GM19239 (cell line): ENCODE results near the gene DHRS7.
"Not testable (repeated sequence)": the region's sequence is repeated elsewhere in the genome, so short reads cannot be mapped to it uniquely, and the experiment has no call there.

ENCODE experiments used
- DNase-seq: peaks from one replicate; pipeline ENCODE4 v3.0.0; 2011; ENCODE audit warnings: low spot score; ENCODE audit not compliant: insufficient read length
- FAIRE-seq: peaks from 2 replicates; lab custom pipeline; 2011; peaks lifted over from hg19 to GRCh38; lab: Jason Lieb, UNC

Gene DHRS7

DNA sequence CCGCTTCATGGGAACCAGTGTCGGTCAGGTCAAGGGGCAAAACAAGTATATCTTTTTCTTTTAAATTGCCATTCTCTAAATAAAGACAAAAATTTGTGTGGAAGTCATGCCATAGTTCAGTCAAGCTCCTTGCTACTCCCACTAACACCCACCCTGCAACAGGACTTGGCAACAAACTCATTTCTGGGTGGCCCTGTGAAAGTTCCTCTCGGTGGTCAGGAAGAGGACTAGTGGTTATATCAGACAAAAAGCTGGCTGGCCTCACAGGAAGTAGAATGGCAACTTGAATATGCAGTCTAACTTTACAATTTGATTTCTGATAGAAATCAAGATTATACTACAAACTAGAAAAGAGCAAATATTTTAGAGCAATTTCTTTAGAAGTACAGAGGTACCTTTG lies 11.2 kb downstream of the DHRS7 start:
- FAIRE-seq, result no peak
- no peak for DNase-seq

DNA sequence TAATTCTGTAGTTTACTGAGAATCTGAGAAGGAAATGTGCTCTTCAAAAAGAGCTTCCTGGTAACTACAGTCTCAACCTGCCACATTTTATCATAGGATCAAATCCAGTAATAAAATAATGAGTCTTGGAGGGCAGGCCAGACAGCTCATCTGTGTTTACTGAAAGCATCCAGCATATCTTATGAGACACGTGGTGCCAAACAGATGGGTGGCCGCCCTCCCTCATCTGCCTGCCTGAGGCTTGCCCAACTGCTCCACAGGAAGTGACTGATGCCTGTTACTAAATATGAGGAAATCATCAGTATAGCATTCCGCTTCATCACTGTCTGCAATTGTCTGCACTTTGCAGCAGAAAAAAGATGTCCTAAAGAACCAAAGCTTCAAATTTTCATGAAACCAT lies 13.5 kb downstream of the DHRS7 start:
- FAIRE-seq (peak; percentile 83), DNase-seq (no peak)

DNA sequence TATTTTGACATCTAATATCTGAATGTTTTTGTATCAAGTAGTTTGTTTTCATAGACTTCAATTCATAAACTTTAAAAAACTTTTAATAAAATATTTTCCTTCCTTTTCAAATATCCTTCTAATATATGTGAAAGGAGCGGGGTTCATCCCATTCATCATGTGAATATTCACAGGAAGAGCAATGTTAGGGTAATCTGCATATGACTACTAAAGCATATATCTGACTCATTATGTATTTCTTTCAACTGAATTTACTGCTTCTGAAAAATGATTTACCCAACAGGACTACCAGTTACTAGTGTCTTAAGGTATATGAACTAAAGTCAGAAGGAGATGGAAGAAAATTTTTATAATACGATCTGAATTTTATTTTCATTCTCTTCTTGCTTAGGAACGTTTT lies 30.5 kb downstream of the DHRS7 start:
- DNase-seq (no peak), FAIRE-seq (no peak)

DNA sequence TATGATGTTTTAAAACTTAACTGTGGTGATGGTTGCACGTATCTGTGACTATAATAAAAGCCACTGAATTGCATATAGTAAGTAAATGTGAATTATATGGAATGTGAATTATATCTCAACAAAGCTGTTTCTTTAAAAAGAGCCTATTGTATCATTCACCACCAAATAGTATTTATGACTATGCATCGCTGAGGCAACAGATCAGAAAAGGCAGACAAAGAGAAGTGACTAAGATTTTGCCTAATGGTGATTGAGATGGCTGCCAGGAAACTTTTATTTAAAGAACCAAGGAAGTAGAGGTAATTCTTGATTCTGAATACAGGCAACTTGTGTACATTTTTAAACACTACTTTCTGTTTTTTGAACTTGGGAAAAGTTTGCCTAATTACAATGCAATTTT lies 31.7 kb downstream of the DHRS7 start:
- DNase-seq, result no peak
- no peak for FAIRE-seq

DNA sequence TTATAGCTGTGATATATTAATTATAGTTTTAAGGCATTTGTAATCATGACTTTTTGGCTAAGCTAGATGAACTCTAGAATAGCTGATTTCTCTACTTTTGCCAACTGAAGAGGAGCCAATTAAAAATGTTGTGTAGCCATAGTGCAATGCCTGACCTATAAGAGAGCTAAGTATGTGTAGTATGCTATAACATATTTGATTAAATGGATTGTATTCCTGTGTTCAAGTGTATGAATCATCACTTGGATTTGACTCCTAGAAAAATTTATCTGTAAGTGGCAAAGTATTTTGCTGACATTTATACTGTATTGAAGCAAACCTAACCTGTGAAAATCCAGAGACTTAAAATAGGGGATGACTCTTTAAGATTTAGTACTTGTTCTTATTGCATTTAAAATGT lies 39.3 kb downstream of the DHRS7 start:
- FAIRE-seq, result peak; percentile 11
- no peak for DNase-seq

DNA sequence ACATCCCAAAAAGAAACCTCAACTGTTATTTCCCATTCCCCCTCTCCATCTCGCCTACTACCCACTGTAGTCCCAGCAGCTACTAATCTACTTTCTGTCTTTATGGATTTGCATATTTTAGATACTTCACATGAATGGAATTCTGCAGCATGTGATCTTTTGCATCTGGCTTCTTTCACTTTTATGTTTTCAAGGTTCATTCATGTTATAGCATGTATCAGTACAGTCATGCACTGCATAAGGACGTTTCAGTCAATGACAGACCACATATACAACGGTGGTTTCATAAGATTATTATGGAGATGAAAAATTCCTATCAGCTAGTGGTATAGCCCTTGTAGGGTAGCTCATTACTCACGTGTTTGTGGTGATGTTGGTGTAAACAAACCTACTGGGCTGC lies 49.0 kb downstream of the DHRS7 start:
- no peak for DNase-seq
- peak; percentile 11 for FAIRE-seq

DNA sequence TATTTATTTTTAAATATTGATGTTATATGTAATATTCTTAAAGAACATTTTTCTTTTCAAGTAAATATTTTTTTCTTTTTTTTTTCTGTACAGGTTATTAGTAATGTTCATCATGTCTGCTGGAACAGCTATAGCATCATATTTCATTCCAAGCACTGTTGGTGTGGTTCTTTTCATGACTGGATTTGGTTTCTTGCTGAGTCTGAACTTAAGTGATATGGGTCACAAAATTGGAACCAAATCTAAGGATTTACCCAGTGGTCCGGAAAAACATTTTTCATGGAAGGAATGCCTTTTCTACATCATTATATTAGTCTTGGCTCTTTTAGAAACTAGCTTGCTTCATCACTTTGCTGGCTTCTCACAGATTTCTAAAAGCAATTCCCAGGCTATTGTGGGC lies 50.3 kb downstream of the DHRS7 start:
- DNase-seq, result no peak
- FAIRE-seq, result no peak

DNA sequence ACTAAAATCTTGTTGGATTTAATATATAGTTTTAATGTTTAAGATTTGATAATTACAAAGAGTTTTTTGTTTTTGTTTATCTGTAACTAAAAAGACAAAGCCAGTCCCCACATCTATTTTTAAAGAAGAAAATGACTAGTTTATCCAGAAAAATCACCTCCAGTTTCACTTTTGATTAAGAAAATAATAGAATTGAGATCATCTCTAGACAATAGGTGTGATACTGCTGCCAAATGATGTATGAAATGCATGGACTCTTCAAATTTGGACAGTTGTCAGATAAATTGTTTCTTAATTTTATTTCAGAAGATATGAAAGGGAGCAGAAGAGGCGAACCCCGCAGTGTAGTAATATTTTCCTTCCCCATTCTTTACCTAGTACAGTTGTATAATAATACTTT lies 53.5 kb downstream of the DHRS7 start:
- DNase-seq (no peak), FAIRE-seq (no peak)

DNA sequence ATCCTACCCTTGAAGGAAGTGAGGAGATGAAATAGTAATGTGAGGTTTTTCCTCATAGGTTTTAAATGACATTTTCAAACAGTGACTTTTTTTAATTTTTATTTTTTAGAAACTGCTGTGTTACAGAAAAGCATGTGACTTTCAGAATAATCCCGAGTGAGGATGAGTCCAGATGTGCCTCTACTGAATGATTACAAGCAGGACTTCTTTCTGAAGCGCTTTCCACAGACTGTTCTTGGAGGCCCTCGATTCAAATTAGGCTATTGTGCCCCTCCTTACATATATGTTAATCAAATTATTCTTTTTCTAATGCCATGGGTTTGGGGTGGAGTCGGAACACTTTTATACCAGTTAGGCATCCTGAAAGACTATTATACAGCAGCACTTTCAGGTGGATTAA lies 57.7 kb downstream of the DHRS7 start:
- DNase-seq (no peak), FAIRE-seq (no peak)

DNA sequence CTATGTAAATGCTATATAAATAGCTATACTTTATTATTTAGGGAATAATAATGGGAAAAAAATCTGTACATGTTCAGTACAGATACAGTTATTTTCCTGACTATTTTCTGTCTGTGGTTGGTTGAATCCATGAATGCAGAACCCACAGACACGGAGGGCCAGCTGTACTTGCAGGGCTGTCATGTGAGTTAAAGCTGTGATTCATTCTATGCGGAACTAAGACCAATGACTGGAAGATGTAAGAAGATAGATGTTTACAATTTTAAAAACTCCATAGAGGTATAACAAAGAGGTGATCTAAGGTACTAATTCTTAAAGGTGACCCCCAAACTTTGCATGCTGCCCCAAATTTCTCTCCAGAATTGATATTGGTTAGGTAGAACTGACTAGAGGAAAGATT lies 58.9 kb downstream of the DHRS7 start:
- no peak for FAIRE-seq
- no peak for DNase-seq

DNA sequence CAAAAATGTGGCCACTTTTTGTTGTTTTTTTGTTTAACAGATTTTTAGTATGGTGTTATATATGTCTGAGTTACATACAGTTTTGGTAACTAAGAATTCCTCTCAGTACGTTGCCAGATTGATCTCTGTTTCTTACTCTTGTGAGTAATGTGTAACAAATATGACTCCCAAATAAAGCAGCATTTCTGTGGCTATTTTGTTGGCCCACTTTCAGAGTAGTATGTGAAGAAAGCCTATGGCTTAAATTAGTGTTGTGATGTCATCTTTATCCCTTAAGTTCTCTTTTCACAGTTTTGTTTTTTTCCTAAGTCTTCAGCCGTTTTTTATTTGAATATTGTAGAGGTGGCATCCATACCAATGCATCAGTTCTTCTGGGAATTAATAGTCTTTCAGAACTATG lies 62.8 kb downstream of the DHRS7 start:
- FAIRE-seq, result no peak
- DNase-seq, result no peak

DNA sequence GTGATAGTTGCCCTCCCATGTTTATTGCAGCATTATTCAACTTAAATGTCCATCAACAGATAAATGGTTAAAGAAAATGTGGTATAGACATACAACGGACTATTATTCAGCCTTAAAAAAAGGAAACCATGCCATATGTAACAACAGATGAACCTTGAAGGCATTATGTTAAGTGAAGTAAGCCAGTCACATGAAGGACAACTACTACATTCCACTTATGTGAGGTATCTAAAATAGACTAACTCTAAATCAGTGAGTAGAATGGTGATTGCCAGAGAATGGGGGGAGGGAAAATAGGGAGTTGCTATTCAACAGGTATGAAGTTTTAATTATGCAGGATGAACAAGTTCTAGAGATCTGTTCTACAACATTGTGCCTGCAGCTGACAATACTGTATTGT lies 63.4 kb downstream of the DHRS7 start:
- FAIRE-seq, result peak; percentile 31
- DNase-seq, result no peak

DNA sequence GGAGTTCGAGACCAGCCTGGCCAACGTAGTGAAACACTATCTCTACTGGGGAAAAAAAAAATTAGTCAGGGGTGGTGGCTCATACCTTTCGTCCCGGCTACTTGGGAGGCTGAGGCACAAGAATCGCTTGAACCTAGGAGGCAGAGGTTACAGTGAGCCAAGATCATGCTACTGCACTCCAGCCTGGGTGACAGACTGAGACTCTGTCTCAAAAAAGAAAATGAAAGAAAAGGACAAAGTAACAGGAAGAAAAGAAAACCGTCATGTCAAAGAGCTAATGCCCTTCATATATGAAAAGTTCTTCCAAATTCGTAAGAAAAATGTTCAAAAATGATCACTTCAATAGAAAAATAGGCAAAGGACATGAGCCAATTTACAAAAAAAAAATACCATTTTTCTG lies 65.3 kb downstream of the DHRS7 start:
- not testable (repeated sequence) for DNase-seq, FAIRE-seq

DNA sequence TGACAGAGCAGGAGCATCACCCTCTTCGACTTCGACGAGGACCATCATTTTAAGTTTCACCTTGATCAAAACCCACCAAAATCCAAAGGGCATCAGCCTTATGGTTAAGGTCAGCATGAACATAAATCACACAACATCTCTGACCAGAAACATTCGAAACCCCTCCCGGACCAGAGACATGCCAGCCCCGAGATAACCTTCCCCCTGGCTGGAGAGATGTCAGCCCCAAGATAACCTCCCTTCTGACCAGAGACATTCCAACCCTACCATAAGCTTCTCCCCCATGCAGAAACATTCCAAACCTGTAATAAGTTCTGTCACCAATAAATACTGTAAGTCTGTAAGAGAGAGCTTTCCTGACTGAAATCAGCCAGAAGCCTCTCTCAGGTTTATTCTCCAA lies 67.2 kb downstream of the DHRS7 start:
- FAIRE-seq (peak; percentile 47), DNase-seq (no peak)

DNA sequence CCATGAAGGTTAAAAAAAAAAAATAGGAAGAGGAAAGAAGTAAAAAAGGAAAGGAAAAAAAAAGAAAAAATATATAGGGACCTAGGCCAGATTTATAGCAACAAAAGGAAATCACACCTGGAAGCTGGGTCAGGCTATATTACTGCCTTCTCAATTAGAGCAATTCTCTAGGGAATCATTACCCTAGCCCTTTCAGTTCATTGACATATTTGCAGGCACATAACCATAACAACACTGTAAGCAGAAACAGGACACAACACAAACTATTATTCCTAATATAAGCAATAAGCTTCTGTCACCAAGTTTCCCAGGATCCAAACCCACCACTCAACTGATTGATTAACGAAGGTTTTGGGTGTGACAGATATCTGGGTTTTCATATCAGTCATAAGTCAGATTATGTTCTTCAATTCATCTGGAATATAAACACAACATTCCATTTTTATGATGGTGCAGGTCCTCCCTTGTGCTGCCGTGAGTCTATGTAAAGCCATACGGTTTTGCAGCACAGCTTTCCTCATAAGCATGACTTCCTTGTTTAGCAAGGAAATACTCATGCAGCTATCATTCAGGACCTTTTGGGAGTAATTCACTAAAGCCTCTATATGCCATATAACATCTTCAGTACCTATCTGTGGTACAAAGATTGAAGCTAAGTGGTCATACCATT lies 69.3 kb downstream of the DHRS7 start:
- no peak for DNase-seq

DNA sequence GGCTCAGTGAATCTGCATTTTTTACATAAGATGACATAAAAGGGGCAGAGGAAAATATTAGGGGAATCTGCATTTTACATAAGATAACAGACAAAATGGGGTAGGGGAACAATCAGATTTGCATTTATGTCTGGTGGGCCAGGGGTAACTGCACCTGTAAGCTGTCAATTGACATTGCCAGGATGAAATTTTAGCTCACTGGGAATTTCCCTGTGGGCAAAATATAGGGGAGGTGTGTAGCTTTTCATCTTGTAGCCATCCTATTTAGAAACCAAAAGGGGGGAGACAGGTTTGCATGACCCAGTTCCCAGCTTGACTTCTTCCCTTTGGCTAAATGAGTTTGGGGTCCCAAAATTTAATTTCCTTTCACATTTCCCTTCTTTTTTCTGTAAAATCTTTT lies 70.0 kb downstream of the DHRS7 start:
- DNase-seq (no peak), FAIRE-seq (no peak)

More for the DNA sequence above, 69.3 kb downstream of the DHRS7 start:
- no peak for FAIRE-seq

DNA sequence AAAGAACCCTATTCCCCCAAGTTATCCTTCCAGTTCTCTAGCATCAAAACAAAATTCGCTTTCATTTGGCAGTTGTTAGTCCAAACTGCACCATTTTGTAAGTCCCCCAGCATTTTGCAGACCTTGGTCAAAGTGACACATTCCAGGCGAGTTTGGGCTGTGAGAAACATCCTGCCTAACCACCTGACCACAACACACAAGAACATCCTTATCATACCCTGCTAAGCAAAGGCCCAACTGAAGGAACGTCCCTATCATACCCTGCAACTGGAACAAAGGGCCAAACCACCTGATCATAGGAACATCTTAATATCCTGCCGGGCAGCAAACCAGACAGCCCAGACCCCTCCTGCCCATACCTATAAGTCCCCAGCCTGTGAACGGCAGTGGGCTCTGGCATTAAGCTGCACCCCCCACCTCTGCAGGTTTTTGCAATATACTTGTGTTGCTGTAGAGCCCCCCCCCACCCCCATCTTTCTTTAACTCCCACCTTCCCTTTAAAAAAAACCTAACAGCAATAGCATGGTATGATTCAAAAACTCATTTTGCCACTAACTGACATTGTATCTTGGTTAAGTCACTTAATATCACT lies 70.8 kb downstream of the DHRS7 start:
- FAIRE-seq, result no peak

More for the DNA sequence above, 70.8 kb downstream of the DHRS7 start:
- DNase-seq, result no peak
